IMR-90 (cell line): ENCODE measurements around the gene GPR179. TPM values are rescaled to one million over a fixed set of nuclear protein-coding genes. Genes with fewer than 3 reads are reported as not detected.
"Not testable (repeated sequence)": the region's sequence is repeated elsewhere in the genome, so short reads cannot be mapped to it uniquely, and the experiment has no call there.

Experiments used
- ATAC-seq: fragments of 200-7000 bp; cut with Tn5 transposase; 2 replicates; pipeline ENCODE4 v1.9.1; 2020; ENCODE audit warnings: low read depth, mild to moderate bottlenecking, moderate library complexity
- BruUV-seq: library from RNA; stranded (reverse); fragments of 400-500 nt; replicated peaks from 2 replicates; lab custom pipeline; 2021; lab: Mats Ljungman, UMichigan
- CTCF ChIA-PET: fragments of 300-600 bp; formaldehyde crosslinking; extraction: SDS; loops from one replicate; lab custom pipeline; 2021; ENCODE audit warnings: antibody characterized with exemption; lab: Yijun Ruan, JAX
- POLR2A ChIA-PET: fragments of 300-600 bp; sonication (Branson Sonifier 250); formaldehyde crosslinking; loops from one replicate; lab custom pipeline; 2022; ENCODE audit warnings: antibody characterized with exemption; ENCODE audit not compliant: unreplicated experiment; lab: Charles Lee
- DNase-seq: peaks from one replicate; pipeline ENCODE4 v3.0.0; 2013
- H2AFZ ChIP-seq: replicated peaks from 2 replicates; pipeline ENCODE3; 2013; ENCODE audit warnings: low read length, mild to moderate bottlenecking; ENCODE audit not compliant: poor library complexity
- H2AK5ac ChIP-seq: 2 replicates; pipeline ENCODE4 v1.6.1; 2013; ENCODE audit warnings: low read depth, low read length, inconsistent platforms
- H2AK9ac ChIP-seq: replicated peaks from 2 replicates; pipeline ENCODE3; 2013; ENCODE audit warnings: mild to moderate bottlenecking, low read depth, low read length, moderate library complexity; ENCODE audit not compliant: poor library complexity
- H2BK120ac ChIP-seq: 2 replicates; pipeline ENCODE4 v1.6.1; 2013; ENCODE audit warnings: low read depth, low read length, inconsistent platforms
- H2BK15ac ChIP-seq: 3 replicates; pipeline ENCODE4 v1.6.1; 2013; ENCODE audit warnings: low read depth, low read length, inconsistent platforms
- H2BK20ac ChIP-seq: 2 replicates; pipeline ENCODE4 v1.6.1; 2013; ENCODE audit warnings: low read depth, mild to moderate bottlenecking, inconsistent platforms, low read length, moderate library complexity
- H2BK5ac ChIP-seq: 2 replicates; pipeline ENCODE4 v1.6.1; 2013; ENCODE audit warnings: mild to moderate bottlenecking, low read depth, low read length, inconsistent platforms; ENCODE audit not compliant: poor library complexity, severe bottlenecking
- H3K14ac ChIP-seq: replicated peaks from 2 replicates; pipeline ENCODE4 v1.6.1; 2013; ENCODE audit warnings: low read depth, low read length, inconsistent platforms
- H3K18ac ChIP-seq: 2 replicates; pipeline ENCODE4 v1.6.1; 2013; ENCODE audit warnings: low read depth, low read length, control low read depth
- H3K23ac ChIP-seq: 2 replicates; pipeline ENCODE4 v1.6.1; 2013; ENCODE audit warnings: low read depth, low read length, inconsistent platforms
- H3K27ac ChIP-seq: 2 replicates; pipeline ENCODE4 v1.5.1; 2013; ENCODE audit warnings: mild to moderate bottlenecking, control low read depth, low read length; ENCODE audit not compliant: insufficient read depth
- H3K27me3 ChIP-seq: 2 replicates; pipeline ENCODE4 v1.6.1; 2013; ENCODE audit warnings: low read length; ENCODE audit not compliant: control insufficient read depth, insufficient read depth
- H3K36me3 ChIP-seq: 2 replicates; pipeline ENCODE4 v1.6.1; 2013; ENCODE audit warnings: low read length, mixed read lengths; ENCODE audit not compliant: control insufficient read depth, insufficient read depth
- H3K4ac ChIP-seq: 2 replicates; pipeline ENCODE4 v1.6.1; 2013; ENCODE audit warnings: low read depth, low read length, inconsistent platforms
- H3K4me1 ChIP-seq: 2 replicates; pipeline ENCODE4 v1.6.1; 2013; ENCODE audit warnings: low read length, mixed read lengths; ENCODE audit not compliant: control insufficient read depth, insufficient read depth
- H3K4me2 ChIP-seq: 2 replicates; pipeline ENCODE4 v1.6.1; 2013; ENCODE audit warnings: low read depth, mild to moderate bottlenecking, control low read depth, low read length, moderate library complexity
- H3K4me3 ChIP-seq: 2 replicates; pipeline ENCODE4 v1.5.1; 2013; ENCODE audit warnings: low read depth, mild to moderate bottlenecking, control low read depth, low read length, moderate library complexity; ENCODE audit not compliant: insufficient read depth
- H3K56ac ChIP-seq: 2 replicates; pipeline ENCODE4 v1.6.1; 2013; ENCODE audit warnings: low read length, inconsistent platforms; ENCODE audit not compliant: insufficient read depth; ENCODE audit errors: extremely low read depth
- H3K79me1 ChIP-seq, 2 experiments: 2 replicates each; pipeline ENCODE4 v1.6.1; 2013; ENCODE audit warnings: low read length in 2 of 2, inconsistent platforms in 1 of 2, low read depth in 1 of 2
- H3K9ac ChIP-seq: 2 replicates; pipeline ENCODE4 v1.6.1; 2013; ENCODE audit warnings: low read depth, low read length, control low read depth
- H3K9me1 ChIP-seq: 2 replicates; pipeline ENCODE4 v1.6.1; 2013; ENCODE audit warnings: low read length, inconsistent platforms; ENCODE audit not compliant: insufficient read depth
- H3K9me3 ChIP-seq: 2 replicates; pipeline ENCODE4 v1.6.1; 2013; ENCODE audit warnings: low read length; ENCODE audit not compliant: control insufficient read depth, insufficient read depth
- H4K20me1 ChIP-seq: 2 replicates; pipeline ENCODE4 v1.6.1; 2013; ENCODE audit warnings: low read length, inconsistent platforms; ENCODE audit not compliant: insufficient read depth
- H4K5ac ChIP-seq: 2 replicates; pipeline ENCODE4 v1.6.1; 2013; ENCODE audit warnings: mild to moderate bottlenecking, low read depth, low read length, control low read depth
- H4K8ac ChIP-seq, 2 experiments: 2 replicates each; pipeline ENCODE4 v1.6.1; 2013; ENCODE audit warnings: low read depth in 2 of 2, low read length in 2 of 2, control low read depth in 1 of 2, inconsistent platforms in 1 of 2
- H4K91ac ChIP-seq: 2 replicates; pipeline ENCODE4 v1.6.1; 2013; ENCODE audit warnings: low read depth, low read length, inconsistent platforms; ENCODE audit not compliant: insufficient read depth
- dilution Hi-C: fragments of 300-500 bp; cut with HindIII; formaldehyde crosslinking; loops from one replicate; pipeline ENCODE4 v1.14.3; 2018; ENCODE audit warnings: low sequenced_read_pairs; ENCODE audit not compliant: unreplicated experiment
- in situ Hi-C: fragments of 300-500 bp; cut with MboI; formaldehyde crosslinking; loops from 3 replicates; pipeline ENCODE4 v1.14.3; 2019; ENCODE audit warnings: low sequenced_read_pairs, inconsistent platforms, mixed read lengths
- intact Hi-C: fragments of 100-400 bp; cut with micrococcal nuclease; formaldehyde crosslinking; loops from 2 replicates; pipeline ENCODE4 v1.10.0; 2022
- polyA plus RNA-seq, 3 experiments: library from polyadenylated mRNA; depleted of rRNA; stranded (reverse); fragments of >200 nt; gene quantifications; 2 replicates each; pipeline ENCODE4 v1.2.3, GENCODE V29; 2012; ENCODE audit warnings: low replicate concordance in 1 of 3
- total RNA-seq: library from RNA; depleted of rRNA; stranded (reverse); fragments of >200 nt; gene quantifications from 2 replicates; pipeline ENCODE4 v1.2.3, GENCODE V29; 2012; rRNA removed

The GPR179 gene
- total and polyA plus RNA-seq, 2 of the 4 experiments (the other 2 are of a cell fraction) = not detected

- dilution Hi-C loops, POLR2A ChIA-PET: not testable (repeated sequence)
- in situ Hi-C loops = loop anchor here (25.0 kb wide), 1 partner anchor 649 kb away; the partner anchor contains the start of gene DDX52
These were observed 57.8 kb downstream of the GPR179 start for GRCh38 chr17:38285994-38286393.

More at GRCh38 chr17:38285994-38286393, 57.8 kb downstream of the GPR179 start:
- H2AK9ac ChIP-seq, H2BK20ac ChIP-seq, H3K9me1 ChIP-seq, H3K27me3 ChIP-seq, H2AK5ac ChIP-seq, H3K9me3 ChIP-seq, BruUV-seq, H2BK15ac ChIP-seq, H3K4ac ChIP-seq, H3K9ac ChIP-seq, H4K5ac ChIP-seq, H4K8ac ChIP-seq, H4K20me1 ChIP-seq, H3K4me1 ChIP-seq, H2AFZ ChIP-seq, H3K27ac ChIP-seq, H3K4me2 ChIP-seq, H3K23ac ChIP-seq, H2BK120ac ChIP-seq, CTCF ChIA-PET, DNase-seq, H4K91ac ChIP-seq, H3K56ac ChIP-seq, H3K14ac ChIP-seq, H2BK5ac ChIP-seq, H3K36me3 ChIP-seq, H3K4me3 ChIP-seq, H3K18ac ChIP-seq, intact Hi-C loops, H3K79me1 ChIP-seq: not testable (repeated sequence)
- ATAC-seq = peak; percentile 10; the same call in 1 of the 2 replicates

Other genes with a start within 250 kb of the GPR179 start
- not detected in 2 replicates for gene TBC1D3E, start 216.0 kb downstream of the GPR179 start, total RNA-seq
- gene TBC1D3E, start 216.0 kb downstream of the GPR179 start, polyA plus RNA-seq (2012; rRNA removed) = not detected in 2 replicates
- not detected in 2 replicates for gene TBC1D3, start 151.4 kb downstream of the GPR179 start, total RNA-seq
- gene TBC1D3, start 151.4 kb downstream of the GPR179 start, polyA plus RNA-seq (2012; rRNA removed) = not detected in 2 replicates
- 44.2 and 46.8 TPM in 2 replicates for gene MRPL45, start 46.8 kb downstream of the GPR179 start, total RNA-seq
- gene MRPL45, start 46.8 kb downstream of the GPR179 start, polyA plus RNA-seq (2012; rRNA removed) = 36.3 and 39.6 TPM in 2 replicates
- gene SOCS7, start 7.9 kb upstream of the GPR179 start, total RNA-seq = 6.5 and 7.5 TPM in 2 replicates
- 6.8 and 9.2 TPM in 2 replicates for gene SOCS7, start 7.9 kb upstream of the GPR179 start, polyA plus RNA-seq (2012; rRNA removed)
- 9.3 and 17.8 TPM in 2 replicates for gene ARHGAP23, start 84.5 kb upstream of the GPR179 start, total RNA-seq
- 42.7 and 43.3 TPM in 2 replicates for gene ARHGAP23, start 84.5 kb upstream of the GPR179 start, polyA plus RNA-seq (2012; rRNA removed)